Cardiac muscle cell (in vitro differentiated cells and primary cell): ENCODE measurements around the gene SELENOS. TPM values are rescaled to one million over a fixed set of nuclear protein-coding genes. Genes with fewer than 3 reads are reported as not detected.

Experiments
- DNase-seq, 2 donors: peaks; one replicate each; pipeline versions ENCODE4 v3.0.0 to v3.0.0-alpha.2; 2010 to 2017; ENCODE audit warnings: low read depth in 1 of 2, low spot score in 1 of 2
- H3K27ac ChIP-seq: fragments of 200-600 bp; sonication (generic); 2 replicates; pipeline ENCODE4 v1.5.1; 2016
- H3K27me3 ChIP-seq: fragments of 200-600 bp; sonication (generic); 2 replicates; pipeline ENCODE4 v1.6.0; 2016; ENCODE audit warnings: control low read depth
- H3K36me3 ChIP-seq: fragments of 200-600 bp; sonication (generic); 2 replicates; pipeline ENCODE4 v1.5.1; 2016; ENCODE audit warnings: control low read depth
- H3K4me1 ChIP-seq: fragments of 200-600 bp; sonication (generic); 2 replicates; pipeline ENCODE4 v1.8.1; 2017; ENCODE audit warnings: low read depth, mild to moderate bottlenecking, mixed run types
- H3K4me3 ChIP-seq: fragments of 200-600 bp; sonication (generic); 2 replicates; pipeline ENCODE4 v1.5.1; 2016; ENCODE audit warnings: mild to moderate bottlenecking
- H3K9me3 ChIP-seq: fragments of 200-600 bp; sonication (generic); 2 replicates; pipeline ENCODE4 v1.5.1; 2017; ENCODE audit warnings: low read depth, mild to moderate bottlenecking, control low read depth
- polyA plus RNA-seq: library from polyadenylated mRNA; unstranded; fragments of >200 nt; fragmentation: Nextera tagmentation; extraction: Ambion mirVana; gene quantifications from 2 replicates; pipeline ENCODE4 v1.2.1, GENCODE V29; 2016
- total RNA-seq: library from RNA; depleted of rRNA; stranded (reverse); fragments of >200 nt; gene quantifications from 2 replicates; pipeline ENCODE4 v1.2.3, GENCODE V29; 2016
- TF ChIP-seq, protein P1 (sequence below): IDR thresholded peaks from 2 replicates; pipeline ENCODE4 v1.5.1; 2012; ENCODE audit warnings: low read depth, mild to moderate bottlenecking, low read length

The SELENOS gene
- total and polyA plus RNA-seq, 2 experiments from 2014 or later = 48.3 to 103 TPM

DNA sequence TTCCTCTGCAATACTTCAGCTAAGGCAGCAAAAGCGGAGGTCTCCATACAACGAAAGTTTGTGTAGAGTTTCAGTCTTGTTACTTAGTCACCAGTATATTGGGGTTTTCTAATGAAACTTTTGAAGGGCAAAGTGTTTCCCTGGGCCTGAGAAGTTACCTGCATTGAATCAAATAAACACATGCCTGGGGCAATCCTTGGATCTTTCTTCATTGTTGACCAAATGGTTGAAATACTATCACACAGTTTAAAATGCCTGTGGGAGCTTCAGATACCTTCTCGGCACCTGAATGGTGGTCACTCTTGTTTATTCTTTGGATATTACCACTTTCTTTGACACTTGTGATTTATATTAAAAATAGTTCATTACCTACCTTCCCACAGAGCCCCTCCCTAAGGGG is 24.4 kb downstream of the SELENOS start:
- Histone ChIP-seq H3K4me1 (peaks cover 35% of the 10 kb centered on the region), H3K27ac (peak overlapping the region; percentile 81), H3K27me3 (no peaks in the 10 kb centered on the region), H3K36me3 (no peaks in the 10 kb centered on the region), H3K4me3 (peak overlapping the region; percentile 88), H3K9me3 (no peaks in the 10 kb centered on the region)
- DNase-seq = no peak
- TF ChIP-seq, protein P1, sequence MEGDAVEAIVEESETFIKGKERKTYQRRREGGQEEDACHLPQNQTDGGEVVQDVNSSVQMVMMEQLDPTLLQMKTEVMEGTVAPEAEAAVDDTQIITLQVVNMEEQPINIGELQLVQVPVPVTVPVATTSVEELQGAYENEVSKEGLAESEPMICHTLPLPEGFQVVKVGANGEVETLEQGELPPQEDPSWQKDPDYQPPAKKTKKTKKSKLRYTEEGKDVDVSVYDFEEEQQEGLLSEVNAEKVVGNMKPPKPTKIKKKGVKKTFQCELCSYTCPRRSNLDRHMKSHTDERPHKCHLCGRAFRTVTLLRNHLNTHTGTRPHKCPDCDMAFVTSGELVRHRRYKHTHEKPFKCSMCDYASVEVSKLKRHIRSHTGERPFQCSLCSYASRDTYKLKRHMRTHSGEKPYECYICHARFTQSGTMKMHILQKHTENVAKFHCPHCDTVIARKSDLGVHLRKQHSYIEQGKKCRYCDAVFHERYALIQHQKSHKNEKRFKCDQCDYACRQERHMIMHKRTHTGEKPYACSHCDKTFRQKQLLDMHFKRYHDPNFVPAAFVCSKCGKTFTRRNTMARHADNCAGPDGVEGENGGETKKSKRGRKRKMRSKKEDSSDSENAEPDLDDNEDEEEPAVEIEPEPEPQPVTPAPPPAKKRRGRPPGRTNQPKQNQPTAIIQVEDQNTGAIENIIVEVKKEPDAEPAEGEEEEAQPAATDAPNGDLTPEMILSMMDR = no peak

- H3K27ac ChIP-seq = peak within 1 kb of the TSS; percentile 81
- H3K36me3 ChIP-seq = no peaks in the 10 kb centered on the region
- no peaks in the 10 kb centered on the region for H3K27me3 ChIP-seq
- peak; percentile 93 to 97 for DNase-seq
- H3K9me3 ChIP-seq = no peaks in the 10 kb centered on the region
- H3K4me1 ChIP-seq = peaks cover 42% of the 10 kb centered on the region
- peak within 1 kb of the TSS; percentile 88 for H3K4me3 ChIP-seq
- TF ChIP-seq, protein P1 = peak; percentile 13
Observed at GRCh38 chr15:101251830-101252820, 25.2 kb downstream of the SELENOS start, which contains the start of gene CHSY1. Gene CHSY1, minus strand, starts transcription at chr15:101252048. Its CDS starts 592 bp downstream, at chr15:101251456.

DNA sequence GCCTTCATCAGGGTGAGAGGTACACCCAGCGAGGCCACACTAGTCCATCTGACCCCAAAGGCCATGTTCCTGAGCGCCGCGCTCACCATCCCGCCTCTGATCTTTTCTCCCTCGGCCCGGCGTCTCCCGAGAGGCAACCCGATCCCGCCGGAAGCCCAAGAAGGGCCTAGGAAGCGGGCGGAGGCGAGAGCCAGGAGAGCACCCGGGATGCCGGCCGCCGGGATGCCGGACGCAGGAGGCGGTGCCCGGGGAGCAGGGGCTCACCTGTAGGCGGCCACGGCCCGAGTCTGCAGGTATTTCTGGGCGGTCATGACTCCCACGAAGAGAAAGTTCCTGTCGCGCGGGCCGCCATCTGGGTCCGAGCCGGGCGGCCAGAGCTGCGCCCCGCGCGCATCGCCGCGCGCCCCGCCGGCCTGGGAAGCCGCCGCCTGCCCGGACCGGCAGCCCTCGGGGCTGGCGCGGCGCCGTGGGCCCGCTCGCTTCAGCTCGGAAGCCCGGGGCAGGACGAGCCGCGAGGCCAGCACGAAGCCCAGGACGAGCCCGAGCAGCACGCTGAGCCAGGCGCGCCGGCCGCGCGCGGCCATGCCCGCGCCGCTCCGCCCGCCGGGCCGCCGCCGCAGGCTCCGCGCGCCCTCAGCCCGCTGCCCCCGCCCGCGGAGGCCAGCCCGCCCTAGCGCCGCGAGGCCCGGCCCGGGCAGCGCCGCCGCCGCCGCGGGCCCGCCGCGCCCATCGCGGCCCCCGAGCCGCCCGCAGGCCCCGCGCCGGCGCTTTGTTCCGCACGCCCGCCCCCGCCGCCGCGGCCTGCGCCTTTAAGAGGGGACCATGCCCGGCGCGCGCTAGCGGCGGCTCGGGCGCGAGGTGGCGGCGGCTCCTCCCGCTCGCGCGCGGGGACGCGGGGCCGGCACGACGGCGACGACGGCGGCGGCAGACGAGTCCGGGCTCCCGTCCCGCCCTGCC is 26.1 kb downstream of the SELENOS start:
- peak; percentile 50 to 72 for DNase-seq
- H3K9me3 ChIP-seq = no peaks in the 10 kb centered on the region
- no peaks in the 10 kb centered on the region for H3K36me3 ChIP-seq
- TF ChIP-seq, protein P1 = no peak
- H3K27me3 ChIP-seq = no peaks in the 10 kb centered on the region
- H3K4me1 ChIP-seq = peaks cover 45% of the 10 kb centered on the region
- H3K4me3 ChIP-seq = peak overlapping the region; percentile 88
- H3K27ac ChIP-seq = peak overlapping the region; percentile 81

GRCh38 chr15:101250341-101250831 is 26.9 kb downstream of the SELENOS start:
- Histone ChIP-seq H3K27ac (no peak overlapping the region), H3K27me3 (no peaks in the 10 kb centered on the region), H3K36me3 (no peaks in the 10 kb centered on the region), H3K4me3 (peak overlapping the region; percentile 56), H3K4me1 (peaks cover 39% of the 10 kb centered on the region), H3K9me3 (no peaks in the 10 kb centered on the region)
- TF ChIP-seq, protein P1 = no peak
- peak in 1 of 2 donors; percentile 81 for DNase-seq

DNA sequence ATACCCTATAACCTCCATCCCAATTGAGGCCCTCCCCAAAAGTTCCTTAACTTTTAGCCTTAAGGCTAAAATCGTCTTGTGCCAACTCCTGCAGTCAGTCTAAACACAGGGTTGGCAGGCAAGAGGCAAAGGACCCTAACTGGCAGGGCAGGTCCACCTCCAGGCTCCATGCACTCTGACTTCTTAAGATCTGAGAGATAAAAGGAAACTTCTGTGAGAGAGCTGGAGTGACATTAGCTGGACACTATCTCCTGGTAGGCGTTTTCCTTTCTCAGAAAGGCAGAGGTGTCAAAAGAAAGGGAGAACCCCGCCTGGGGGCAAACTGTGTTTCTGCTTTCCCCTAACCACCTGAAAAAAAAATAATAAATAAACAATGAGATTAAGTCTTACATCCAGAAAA is 29.0 kb downstream of the SELENOS start:
- Histone ChIP-seq H3K9me3 (no peaks in the 10 kb centered on the region), H3K4me1 (peaks cover 48% of the 10 kb centered on the region), H3K27me3 (no peaks in the 10 kb centered on the region), H3K36me3 (no peaks in the 10 kb centered on the region), H3K27ac (no peak overlapping the region), H3K4me3 (no peak overlapping the region)
- TF ChIP-seq, protein P1 = no peak
- no peak for DNase-seq
